Right cardiac atrium (tissue), 5 donors: ENCODE data around the gene ALKBH6. TPM values are rescaled to one million over a fixed set of nuclear protein-coding genes. Genes with fewer than 3 reads are reported as not detected.
"Not testable (repeated sequence)": the region's sequence is repeated elsewhere in the genome, so short reads cannot be mapped to it uniquely, and the experiment has no call there.

Experiments used
- ATAC-seq, 2 donors: fragments of 200-7000 bp; cut with Tn5 transposase; one replicate each; pipeline versions ENCODE4 v1.8.0 to v1.9.1; 2020; ENCODE audit warnings: moderate library complexity in 2 of 2, mild to moderate bottlenecking in 1 of 2
- DNase-seq, 3 donors: peaks; one replicate each; pipeline ENCODE4 v3.0.0-alpha.2; 2020
- H3K27ac ChIP-seq: one replicate; pipeline ENCODE4 v1.5.1; 2013; ENCODE audit warnings: mild to moderate bottlenecking, low read length, control low read depth, moderate library complexity
- H3K27me3 ChIP-seq: one replicate; pipeline ENCODE4 v1.6.1; 2013; ENCODE audit not compliant: control insufficient read depth, insufficient read depth
- H3K4me1 ChIP-seq: one replicate; pipeline ENCODE4 v1.6.1; 2013; ENCODE audit warnings: low read length; ENCODE audit not compliant: control insufficient read depth, insufficient read depth
- H3K4me3 ChIP-seq: one replicate; pipeline ENCODE4 v1.5.1; 2013; ENCODE audit warnings: low read length, control low read depth
- H3K9me3 ChIP-seq: one replicate; pipeline ENCODE4 v1.6.1; 2013; ENCODE audit warnings: low read length; ENCODE audit not compliant: control insufficient read depth
- WGBS: extraction: QIAGEN DNeasy Blood & Tissue Kit; methylation state at CpG from one replicate; pipeline ENCODE4 v1.1.7; 2013; 5-methylcytosine and 5-hydroxymethylcytosine counted together
- intact Hi-C, 4 donors: fragments of 100-400 bp; cut with DNase I; formaldehyde crosslinking; loops; one replicate each; pipeline versions ENCODE4 v1.11.0 to v1.14.0; 2022 to 2023
- polyA plus RNA-seq: library from polyadenylated mRNA; stranded (reverse); fragments of 200-250 nt; gene quantifications from one replicate; pipeline ENCODE4 v1.2.3, GENCODE V29; 2013
- total RNA-seq, 4 donors: library from RNA; stranded (reverse); fragmentation: NEBNext Ultra II Directional; extraction: Animal tissue kit (Norgen Biotek cat#: 25700); gene quantifications; one replicate each; pipeline ENCODE4 v1.2.1, GENCODE V29; 2021
- donor health status: healthy with polysubstance abuse.
- donor health status: DM: no; HTN: yes; CAD: no.
- donor health status: DM: no; HTN: no; CAD: no.
- donor health status: DM: no; HTN: yes; CAD: no; lungs with severe emphysema.
- donor health status: DM: yes; HTN: yes; CAD: no.

Gene ALKBH6
- total and polyA plus RNA-seq, 5 donors: 8.8 to 18.0 (median 13.2) TPM

DNA sequence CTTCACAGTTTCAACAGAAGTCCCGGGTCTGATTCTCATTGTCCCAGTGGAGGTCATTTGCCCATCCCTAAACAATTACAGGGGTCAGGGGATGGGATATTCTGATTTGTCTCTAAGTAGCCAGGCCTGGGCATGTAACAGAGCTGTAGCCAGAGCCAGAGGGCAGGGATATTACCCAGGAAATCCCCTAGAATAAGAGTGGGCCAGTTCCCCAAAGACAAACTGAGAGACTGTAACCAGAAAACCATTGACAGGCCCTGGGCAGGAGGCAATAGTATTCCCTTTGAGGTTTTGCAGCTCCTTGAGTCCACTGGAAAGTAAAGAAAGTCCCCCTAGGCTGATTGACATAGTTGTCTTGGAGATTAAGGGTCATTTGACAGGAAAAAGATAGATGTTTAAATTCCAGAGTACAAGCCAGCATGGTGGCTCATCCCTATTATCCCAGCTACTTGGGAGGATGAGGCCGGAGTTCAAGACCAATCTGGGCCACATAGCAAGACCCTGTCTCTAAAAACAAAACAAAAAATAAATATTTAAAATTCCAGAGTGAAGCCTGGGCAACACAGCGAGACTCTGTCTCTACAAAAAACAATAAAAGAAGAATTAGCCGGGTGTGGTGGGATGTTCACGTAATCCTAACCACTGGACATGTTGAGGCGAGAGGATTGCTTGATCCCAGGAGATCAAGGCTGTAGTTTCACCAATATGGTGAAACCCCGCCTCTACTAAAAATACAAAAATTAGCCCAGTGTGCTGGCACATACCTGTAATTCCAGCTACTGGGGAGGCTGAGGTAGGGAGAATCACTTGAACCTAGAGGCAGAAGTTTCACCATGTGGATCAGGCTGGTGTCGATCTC is 20.9 kb downstream of the ALKBH6 start:
- ATAC-seq: no peak
- Histone ChIP-seq H3K4me3 (no peak overlapping the region), H3K9me3 (no peaks in the 10 kb centered on the region), H3K4me1 (no peaks in the 10 kb centered on the region), H3K27me3 (no peaks in the 10 kb centered on the region), H3K27ac (no peak overlapping the region)
- 92% methylated on average over 8 of the region's 8 CpGs for WGBS
- no peak for DNase-seq
- intact Hi-C loops: loop anchor here in 1 of 4 donors (10.0 kb wide), 1 partner anchor 122 kb away; the partner anchor contains the start of genes OVOL3, POLR2I and TBCB

DNA sequence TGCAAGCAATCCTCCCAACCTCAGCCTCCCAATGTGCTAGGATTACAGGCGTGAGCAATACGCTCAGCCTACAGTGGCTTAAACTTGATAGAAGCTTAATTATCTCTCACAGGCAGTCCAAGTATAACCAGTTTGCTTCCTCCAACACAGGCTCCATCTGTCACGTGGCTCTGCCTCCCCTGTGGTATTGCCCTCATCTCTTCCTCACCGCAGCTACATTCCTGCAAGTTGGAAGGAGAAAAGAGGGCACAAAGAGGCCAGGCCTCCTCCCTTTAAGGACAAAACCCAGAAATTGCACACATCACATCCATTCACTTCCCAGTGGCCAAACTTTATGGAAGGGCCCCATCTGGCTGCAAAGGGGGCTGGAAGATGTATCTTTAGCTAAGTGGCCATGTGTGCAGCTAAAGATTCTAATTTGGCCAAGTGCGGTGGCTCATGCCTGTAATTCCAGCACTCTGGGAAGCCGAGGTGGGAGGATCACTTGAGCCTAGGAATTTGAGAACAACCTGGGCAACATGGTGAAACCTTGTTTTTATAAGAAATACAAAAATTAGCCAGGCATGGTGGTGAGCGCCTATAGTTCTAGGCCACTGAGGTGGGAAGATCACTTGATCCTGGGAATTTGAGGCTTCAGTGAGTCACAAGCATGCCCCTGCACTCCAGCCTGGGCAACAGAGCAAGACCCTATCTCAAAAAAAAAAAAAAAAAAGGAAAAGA is 22.1 kb downstream of the ALKBH6 start:
- H3K9me3 ChIP-seq: no peaks in the 10 kb centered on the region
- H3K4me3 ChIP-seq: no peak overlapping the region
- H3K4me1 ChIP-seq: no peaks in the 10 kb centered on the region
- WGBS: 72% methylated on average over 7 of the region's 7 CpGs
- H3K27me3 ChIP-seq: no peaks in the 10 kb centered on the region
- H3K27ac ChIP-seq: no peak overlapping the region
- intact Hi-C loops: loop anchor here in 1 of 4 donors (10.0 kb wide), 1 partner anchor 123 kb away; the partner anchor contains the start of genes OVOL3, POLR2I and TBCB
- no peak for ATAC-seq
- DNase-seq: no peak

DNA sequence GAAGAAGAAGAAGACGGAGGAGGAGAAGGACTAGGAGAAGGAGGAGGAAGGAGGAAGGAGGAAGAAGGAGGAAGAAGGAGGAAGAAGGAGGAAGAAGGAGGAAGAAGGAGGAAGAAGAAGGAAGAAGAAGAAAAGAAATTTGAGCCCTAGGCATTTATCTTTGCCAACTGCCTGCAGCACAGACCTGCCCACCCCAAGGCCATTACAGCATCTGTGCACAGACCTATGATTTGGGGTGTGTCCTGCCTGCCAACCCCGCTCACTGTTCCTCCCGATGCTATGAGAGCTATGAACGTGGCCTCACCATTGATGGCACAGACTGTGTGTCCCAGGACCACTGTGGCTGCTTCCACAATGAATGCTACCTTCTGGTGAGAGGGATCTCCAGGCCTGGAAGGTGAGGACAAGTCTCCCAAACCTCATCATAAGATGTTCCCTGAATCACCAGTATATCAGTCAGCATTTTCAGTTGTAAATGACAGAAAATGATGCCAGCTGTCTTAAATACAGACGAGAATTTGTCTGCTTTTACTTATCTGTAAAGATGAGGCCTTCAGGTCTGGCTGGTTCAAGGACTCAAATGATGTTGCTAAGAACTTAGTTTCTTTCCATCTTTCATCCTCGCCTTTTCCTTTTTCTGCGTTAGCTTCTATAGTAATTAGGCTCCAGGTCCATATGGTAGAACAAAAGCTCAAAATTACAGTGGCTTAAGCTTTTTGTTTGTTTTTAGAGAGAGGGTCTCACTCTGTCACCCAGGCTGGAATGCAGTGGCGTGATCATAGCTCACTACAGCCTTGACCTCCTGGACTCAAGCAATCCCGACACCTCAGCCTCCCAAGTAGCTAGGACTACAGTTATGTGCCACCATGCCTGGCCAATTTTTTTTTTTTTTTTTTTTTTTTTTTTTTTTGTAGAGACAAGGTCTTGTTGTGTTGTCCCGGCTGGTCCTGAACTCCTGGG is 23.0 kb downstream of the ALKBH6 start:
- Histone ChIP-seq H3K27me3 (no peaks in the 10 kb centered on the region), H3K4me3 (no peak overlapping the region)
- intact Hi-C loops: loop anchor here in 1 of 4 donors (10.0 kb wide), 1 partner anchor 124 kb away; the partner anchor contains the start of genes OVOL3, POLR2I and TBCB

DNA sequence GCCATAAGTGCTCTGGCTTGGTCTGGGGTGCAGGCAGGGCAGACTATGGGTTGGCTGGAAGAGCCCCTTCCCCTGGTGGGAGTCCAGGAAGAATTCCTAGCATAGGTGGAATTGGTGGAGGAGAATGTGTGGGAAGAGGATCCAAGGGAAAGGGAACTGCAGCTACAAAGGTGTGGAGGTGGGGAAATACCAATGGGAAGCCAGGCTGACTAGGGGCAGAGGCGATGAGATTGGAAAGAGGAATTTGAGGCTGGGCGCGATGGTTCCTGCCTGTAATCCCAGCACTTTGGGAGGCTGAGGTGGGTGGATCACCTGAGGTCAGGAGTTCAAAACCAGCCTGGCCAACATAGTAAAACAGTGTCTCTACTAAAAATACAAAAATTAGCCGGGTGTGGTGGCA is 23.9 kb downstream of the ALKBH6 start:
- intact Hi-C loops: loop anchor here in 1 of 4 donors (10.0 kb wide), 1 partner anchor 125 kb away; the partner anchor contains the start of genes OVOL3, POLR2I and TBCB

More for the DNA sequence above, 23.0 kb downstream of the ALKBH6 start:
- ATAC-seq: no peak
- Histone ChIP-seq H3K27ac (no peak overlapping the region), H3K9me3 (no peaks in the 10 kb centered on the region), H3K4me1 (no peaks in the 10 kb centered on the region)
- DNase-seq: no peak
- 78% methylated on average over 10 of the region's 10 CpGs for WGBS

DNA sequence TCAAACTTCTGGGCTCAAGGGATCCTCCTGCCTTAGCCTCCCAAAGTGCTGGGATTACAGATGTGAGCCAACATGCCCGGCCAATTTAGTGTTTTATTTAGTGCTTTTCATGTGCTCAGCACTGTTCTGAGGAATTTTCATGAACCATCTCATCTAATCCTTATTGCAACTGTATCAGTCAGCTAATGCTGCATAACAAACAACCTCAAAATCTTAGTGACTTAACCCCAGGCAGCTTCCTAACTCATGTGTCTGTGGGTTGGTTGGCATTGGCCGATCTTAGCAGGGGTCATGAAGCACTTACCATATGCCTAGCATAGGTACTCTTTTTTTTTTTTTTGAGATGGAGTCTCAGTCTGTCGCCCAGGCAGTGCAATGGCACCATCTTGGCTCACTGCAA is 25.2 kb downstream of the ALKBH6 start:
- WGBS: 89% methylated on average over 3 of the region's 3 CpGs
- H3K27ac ChIP-seq: no peak overlapping the region
- no peak for ATAC-seq
- H3K9me3 ChIP-seq: no peaks in the 10 kb centered on the region
- no peaks in the 10 kb centered on the region for H3K4me1 ChIP-seq
- H3K4me3 ChIP-seq: no peak overlapping the region
- H3K27me3 ChIP-seq: no peaks in the 10 kb centered on the region
- intact Hi-C loops: no loop called here
- DNase-seq: no peak

More for the DNA sequence above, 23.9 kb downstream of the ALKBH6 start:
- H3K27me3 ChIP-seq: no peaks in the 10 kb centered on the region
- H3K27ac ChIP-seq: no peak overlapping the region
- no peaks in the 10 kb centered on the region for H3K9me3 ChIP-seq
- H3K4me3 ChIP-seq: no peak overlapping the region
- H3K4me1 ChIP-seq: no peaks in the 10 kb centered on the region
- ATAC-seq (no peak), DNase-seq (no peak)
- WGBS: 89% methylated on average over 4 of the region's 4 CpGs

DNA sequence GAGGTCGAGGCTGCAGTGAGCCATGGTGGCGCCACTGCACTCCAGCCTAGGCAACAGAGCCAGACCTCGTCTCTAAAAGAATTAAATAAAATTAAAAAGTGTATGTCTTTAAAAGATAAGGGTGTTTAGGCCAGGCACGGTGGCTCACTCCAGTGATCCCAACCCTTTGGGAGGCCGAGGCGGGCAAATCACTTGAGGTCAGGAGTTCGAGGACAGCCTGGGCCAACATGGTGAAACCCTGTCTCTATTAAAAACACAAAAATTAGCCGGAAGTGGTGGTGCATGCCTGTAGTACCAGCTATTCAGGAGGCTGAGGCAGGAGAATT is 26.5 kb downstream of the ALKBH6 start:
- Histone ChIP-seq H3K4me1 (no peaks in the 10 kb centered on the region), H3K27ac (no peak overlapping the region), H3K4me3 (no peak overlapping the region), H3K27me3 (no peaks in the 10 kb centered on the region), H3K9me3 (no peaks in the 10 kb centered on the region)
- no peak for DNase-seq
- 31% methylated on average over 8 of the region's 8 CpGs for WGBS
- intact Hi-C loops: no loop called here
- no peak for ATAC-seq

DNA sequence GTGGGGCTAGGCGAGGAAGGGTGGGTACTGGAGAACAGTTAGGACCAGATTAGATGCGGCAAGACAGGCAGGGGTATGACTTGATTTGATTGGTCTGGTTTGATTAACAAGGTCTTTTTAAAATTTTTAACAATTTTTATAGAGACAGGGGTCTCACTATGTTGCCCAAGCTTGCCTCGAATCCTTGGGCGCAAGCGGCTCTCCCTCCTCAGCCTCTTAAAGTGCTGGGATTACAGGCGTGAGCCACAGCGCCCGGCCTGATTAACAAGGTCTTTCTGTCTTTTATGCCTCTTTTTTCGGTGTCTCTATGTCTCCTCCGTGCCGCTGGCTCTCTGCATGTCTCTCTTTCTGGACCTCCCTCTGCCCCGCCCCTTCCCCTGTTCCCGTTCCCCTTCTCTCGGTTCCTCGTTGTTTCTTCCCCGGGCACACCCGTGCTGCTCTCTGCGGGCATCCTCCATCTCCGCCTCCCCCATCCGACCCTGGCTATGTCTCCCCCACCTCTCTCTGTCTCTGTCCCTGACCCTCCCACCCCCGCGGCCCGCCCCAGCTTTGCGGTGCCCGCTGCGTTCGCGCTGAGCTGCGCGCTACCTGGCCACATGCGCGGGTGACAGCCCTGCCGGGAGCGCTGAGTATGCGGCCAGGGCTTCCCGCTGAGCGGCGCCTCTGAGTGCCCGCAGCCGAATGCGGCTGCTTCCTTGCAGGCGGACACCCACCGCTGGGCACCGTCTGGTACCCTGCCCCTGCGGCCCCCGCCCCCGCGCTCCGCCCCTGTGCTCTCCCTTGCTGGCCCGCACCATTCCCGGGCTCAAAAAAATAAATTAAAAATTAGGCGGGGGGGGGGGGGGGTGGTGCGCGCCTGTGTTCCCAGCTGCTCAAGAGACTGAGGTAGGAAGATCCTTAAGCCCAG is 27.1 kb downstream of the ALKBH6 start:
- no peak overlapping the region for H3K27ac ChIP-seq
- 8% methylated on average over 54 of the region's 54 CpGs for WGBS
- H3K4me1 ChIP-seq: no peaks in the 10 kb centered on the region
- peak; percentile 47 to 56 for ATAC-seq
- H3K9me3 ChIP-seq: no peaks in the 10 kb centered on the region
- H3K4me3 ChIP-seq: peak overlapping the region; percentile 44
- intact Hi-C loops: no loop called here
- H3K27me3 ChIP-seq: no peaks in the 10 kb centered on the region
- DNase-seq: peak in 2 of 3 donors; percentile 66 to 82

DNA sequence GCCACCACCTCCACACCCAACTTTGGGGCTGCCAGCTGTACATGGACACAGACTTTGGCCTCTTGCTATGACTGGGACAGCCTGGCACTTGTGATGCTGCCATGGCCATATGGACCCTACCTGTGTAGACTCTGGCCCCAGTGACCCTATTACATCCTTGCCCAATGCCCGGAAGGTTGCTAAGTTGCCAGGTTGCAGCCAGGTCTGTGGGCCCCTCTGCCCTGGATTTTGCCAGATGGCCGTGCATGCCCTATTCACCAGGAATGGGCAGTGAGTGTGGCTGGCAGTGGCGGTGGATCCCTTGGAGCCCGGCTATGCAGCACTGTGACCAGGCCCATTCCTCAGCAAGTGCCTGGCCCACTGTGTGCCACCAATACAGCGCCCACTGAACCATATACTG is 27.9 kb downstream of the ALKBH6 start:
- 91% methylated on average over 5 of the region's 5 CpGs for WGBS
- Histone ChIP-seq H3K27me3 (no peaks in the 10 kb centered on the region), H3K27ac (no peak overlapping the region), H3K4me3 (no peak overlapping the region), H3K4me1 (no peaks in the 10 kb centered on the region), H3K9me3 (no peaks in the 10 kb centered on the region)
- intact Hi-C loops: no loop called here
- DNase-seq (no peak), ATAC-seq (no peak)

DNA sequence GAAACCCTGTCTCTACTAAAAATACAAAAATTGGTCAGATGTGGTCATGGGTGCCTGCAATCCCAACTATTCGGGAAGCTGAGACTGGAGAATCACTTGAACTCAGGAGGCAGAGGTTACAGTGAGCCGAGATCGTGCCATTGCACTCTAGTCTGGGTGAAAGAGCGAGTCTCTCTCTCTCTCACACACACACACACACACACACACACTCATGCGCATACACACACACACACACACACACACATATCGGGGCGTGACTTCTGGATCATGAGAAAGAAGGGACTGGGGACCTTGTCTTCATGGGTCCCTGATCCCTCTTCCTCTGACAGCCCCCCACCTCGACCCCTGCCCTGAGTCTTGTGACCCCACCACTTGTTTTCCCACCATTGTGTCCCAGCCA is 30.8 kb downstream of the ALKBH6 start:
- no peaks in the 10 kb centered on the region for H3K4me1 ChIP-seq
- H3K27ac ChIP-seq: no peak overlapping the region
- intact Hi-C loops: no loop called here
- no peak for DNase-seq
- H3K4me3 ChIP-seq: no peak overlapping the region
- no peak for ATAC-seq
- WGBS: 78% methylated on average over 8 of the region's 8 CpGs
- H3K27me3 ChIP-seq: no peaks in the 10 kb centered on the region
- H3K9me3 ChIP-seq: no peaks in the 10 kb centered on the region

DNA sequence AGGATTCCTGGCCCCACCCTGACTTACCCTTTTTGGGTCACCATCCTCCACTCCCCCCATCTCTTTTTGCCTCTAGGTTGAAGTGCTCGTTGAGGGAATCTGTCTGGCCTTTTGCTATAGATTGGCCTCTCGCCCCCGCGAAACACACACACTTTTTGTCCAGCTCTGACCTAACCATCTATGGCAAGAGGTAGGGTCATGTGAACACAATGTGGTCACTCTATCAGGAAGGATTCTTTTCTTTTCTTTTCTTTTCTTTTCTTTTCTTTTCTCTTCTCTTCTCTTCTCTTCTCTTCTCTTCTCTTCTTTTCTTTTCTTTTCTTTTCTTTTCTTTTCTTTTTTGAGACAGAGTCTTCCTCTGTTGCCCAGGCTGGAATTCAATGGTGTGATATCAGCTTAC is 33.0 kb downstream of the ALKBH6 start:
- WGBS: 87% methylated on average over 4 of the region's 4 CpGs
- ATAC-seq, DNase-seq, H3K4me1 ChIP-seq, intact Hi-C loops, H3K4me3 ChIP-seq, H3K27me3 ChIP-seq, H3K27ac ChIP-seq, H3K9me3 ChIP-seq: not testable (repeated sequence)
